ENCODE results near the gene METTL9.
"Not testable (repeated sequence)": the region's sequence is repeated elsewhere in the genome, so short reads cannot be mapped to it uniquely, and the experiment has no call there.

The METTL9 gene

GRCh38 chr16:21667575-21667974 lies 68.2 kb downstream of the METTL9 start:
- no peak for DNase-seq

GRCh38 chr16:21673469-21673868 lies 74.1 kb downstream of the METTL9 start:
- no peak for DNase-seq

GRCh38 chr16:21674456-21674855 lies 75.1 kb downstream of the METTL9 start:
- DNase-seq: not testable (repeated sequence)

GRCh38 chr16:21680714-21681113 lies 81.3 kb downstream of the METTL9 start:
- not testable (repeated sequence) for DNase-seq

GRCh38 chr16:21683184-21683583 lies 83.8 kb downstream of the METTL9 start:
- DNase-seq: no peak

- DNase-seq: peak in 1 of 2 experiments; percentile 25
These were observed 84.8 kb downstream of the METTL9 start for GRCh38 chr16:21684199-21684598.

GRCh38 chr16:21685034-21685455 lies 85.7 kb downstream of the METTL9 start:
- DNase-seq: no peak

GRCh38 chr16:21689107-21689506 lies 89.7 kb downstream of the METTL9 start:
- no peak for DNase-seq

GRCh38 chr16:21690967-21691366 lies 91.6 kb downstream of the METTL9 start:
- not testable (repeated sequence) for DNase-seq

- no peak for DNase-seq
These were observed 95.2 kb downstream of the METTL9 start for GRCh38 chr16:21694609-21695008.

GRCh38 chr16:21697032-21697431 lies 97.7 kb downstream of the METTL9 start:
- DNase-seq: no peak

GRCh38 chr16:21698169-21699032 lies 99.0 kb downstream of the METTL9 start:
- no peak for DNase-seq

- DNase-seq: no peak
These were observed 101.9 kb downstream of the METTL9 start for GRCh38 chr16:21701271-21701670.

GRCh38 chr16:21702276-21702675 lies 102.9 kb downstream of the METTL9 start:
- no peak for DNase-seq

GRCh38 chr16:21703156-21703555 lies 103.8 kb downstream of the METTL9 start:
- DNase-seq: no peak

GRCh38 chr16:21703589-21704174 lies 104.3 kb downstream of the METTL9 start:
- DNase-seq: no peak

GRCh38 chr16:21704266-21704665 lies 104.9 kb downstream of the METTL9 start:
- no peak for DNase-seq

GRCh38 chr16:21704733-21705132 lies 105.4 kb downstream of the METTL9 start:
- no peak for DNase-seq

Measured in NCI-H446 (cell line).